ENCODE measurements around the gene RHCE. TPM values are rescaled to one million over a fixed set of nuclear protein-coding genes. Genes with fewer than 3 reads are reported as not detected.

Gene RHCE
- total and polyA plus RNA-seq, 8 donors: 0.13 to 2.9 TPM; not detected in 6

DNA sequence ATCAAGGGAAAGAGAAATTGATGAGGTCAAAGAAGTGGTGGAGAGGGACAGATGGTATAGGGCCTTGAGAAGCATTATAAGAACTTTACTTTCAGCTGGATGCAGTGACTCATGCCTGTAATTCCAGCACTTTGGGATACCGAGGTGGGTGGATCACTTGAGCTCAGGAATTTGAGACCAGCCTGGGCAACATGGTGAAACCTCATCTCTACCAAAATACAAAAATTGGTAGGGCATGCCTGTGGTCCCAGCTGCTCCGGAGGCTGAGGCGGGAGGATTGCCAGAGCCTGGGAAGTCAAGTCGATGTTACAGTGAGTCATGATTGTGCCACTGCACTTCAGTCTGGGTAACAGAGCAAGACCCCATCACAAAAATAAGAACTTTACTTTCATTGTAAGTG is 76.8 kb downstream of the RHCE start:
- WGBS, 5 donors: 71 to 87% (median 81%) methylated on average over 4 of the region's 4 CpGs

DNA sequence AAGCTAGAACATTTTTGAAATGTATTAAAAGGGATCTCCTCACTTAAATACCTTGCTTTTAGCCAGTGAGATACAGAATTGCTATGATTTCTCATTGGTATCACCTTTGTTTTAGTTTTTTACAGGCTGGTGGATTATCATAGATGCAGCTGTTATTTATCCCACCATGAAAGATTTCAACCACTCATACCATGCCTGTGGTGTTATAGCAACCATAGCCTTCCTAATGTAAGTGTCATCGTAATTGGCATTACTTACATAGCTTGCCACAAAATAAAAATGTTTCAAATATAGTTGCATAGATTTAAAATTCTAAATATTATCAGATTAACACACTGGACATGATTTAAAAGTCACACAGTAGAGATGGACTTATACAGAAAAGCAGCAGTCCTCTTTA is 77.8 kb downstream of the RHCE start:
- WGBS, 5 donors: 89 to 97% (median 90%) methylated on average over 1 of the region's 1 CpG
- intact Hi-C loops (cut with DNase I; ENCODE audit: low total_unique reads): no loop called here
- Histone ChIP-seq H3K4me1 (peaks cover 14 to 35% (median 26%) of the 10 kb centered on the region in 4 donors), H3K27ac (no peak overlapping the region), H3K27me3 (no peaks in the 10 kb centered on the region), H3K9me3 (no peaks in the 10 kb centered on the region), H3K36me3 (peaks cover 12 to 55% (median 45%) of the 10 kb centered on the region in 4 donors), H3K4me3 (no peak overlapping the region)
- no peak for TF ChIP-seq POLR2AphosphoS5 (IDR thresholded peaks at IDR 0.05)
- TF ChIP-seq POLR2A (IDR thresholded peaks at IDR 0.05): no peak
- no peak for DNase-seq

More for the DNA sequence above, 76.8 kb downstream of the RHCE start:
- no peak overlapping the region for H3K4me3 ChIP-seq
- no peaks in the 10 kb centered on the region for H3K27me3 ChIP-seq
- no peaks in the 10 kb centered on the region for H3K9me3 ChIP-seq
- intact Hi-C loops (cut with DNase I; ENCODE audit: low total_unique reads): no loop called here
- H3K36me3 ChIP-seq: peaks cover 14 to 65% (median 53%) of the 10 kb centered on the region in 4 donors
- peaks cover 14 to 35% (median 26%) of the 10 kb centered on the region in 4 donors for H3K4me1 ChIP-seq
- TF ChIP-seq EP300 (IDR thresholded peaks at IDR 0.05) (no peak), POLR2AphosphoS5 (IDR thresholded peaks at IDR 0.05) (no peak), CTCF (IDR thresholded peaks at IDR 0.05) (no peak), POLR2A (IDR thresholded peaks at IDR 0.05) (no peak)
- H3K27ac ChIP-seq: no peak overlapping the region
- DNase-seq: no peak

GRCh38 chr1:25341746-25342145 is 78.9 kb downstream of the RHCE start:
- intact Hi-C loops (cut with DNase I; ENCODE audit: low total_unique reads): no loop called here
- Histone ChIP-seq H3K9me3 (no peaks in the 10 kb centered on the region), H3K4me3 (no peak overlapping the region), H3K27me3 (no peaks in the 10 kb centered on the region), H3K36me3 (peaks cover 7 to 44% (median 34%) of the 10 kb centered on the region in 4 donors), H3K4me1 (peaks cover 14 to 35% (median 26%) of the 10 kb centered on the region in 4 donors), H3K27ac (no peak overlapping the region)
- DNase-seq: no peak
- TF ChIP-seq POLR2AphosphoS5 (IDR thresholded peaks at IDR 0.05) (no peak), CTCF (IDR thresholded peaks at IDR 0.05) (no peak), EP300 (IDR thresholded peaks at IDR 0.05) (no peak), POLR2A (IDR thresholded peaks at IDR 0.05) (no peak)
- 78 to 90% (median 83%) methylated on average over 6 of the region's 6 CpGs for WGBS, 5 donors

GRCh38 chr1:25338986-25339385 is 81.6 kb downstream of the RHCE start:
- Histone ChIP-seq H3K36me3 (peaks cover 0 to 16% (median 8%) of the 10 kb centered on the region in 4 donors), H3K9me3 (no peaks in the 10 kb centered on the region), H3K4me3 (peak overlapping the region; percentile 67 to 94 (median 84)), H3K27ac (peak overlapping the region; percentile 92 to 99 (median 96)), H3K4me1 (peaks cover 14 to 40% (median 26%) of the 10 kb centered on the region in 4 donors), H3K27me3 (no peaks in the 10 kb centered on the region)
- TF ChIP-seq EP300 (IDR thresholded peaks at IDR 0.05) (no peak), POLR2A (IDR thresholded peaks at IDR 0.05) (no peak), CTCF (IDR thresholded peaks at IDR 0.05) (no peak), POLR2AphosphoS5 (IDR thresholded peaks at IDR 0.05) (no peak)
- DNase-seq: no peak
- intact Hi-C loops (cut with DNase I; ENCODE audit: low total_unique reads): no loop called here
- WGBS, 5 donors: 0 to 1% (median 1%) methylated on average over 6 of the region's 6 CpGs
